ENCODE results near the gene SRRM3.
"Not testable (repeated sequence)": the region's sequence is repeated elsewhere in the genome, so short reads cannot be mapped to it uniquely, and the experiment has no call there.

- TF ChIP-seq, protein P1, sequence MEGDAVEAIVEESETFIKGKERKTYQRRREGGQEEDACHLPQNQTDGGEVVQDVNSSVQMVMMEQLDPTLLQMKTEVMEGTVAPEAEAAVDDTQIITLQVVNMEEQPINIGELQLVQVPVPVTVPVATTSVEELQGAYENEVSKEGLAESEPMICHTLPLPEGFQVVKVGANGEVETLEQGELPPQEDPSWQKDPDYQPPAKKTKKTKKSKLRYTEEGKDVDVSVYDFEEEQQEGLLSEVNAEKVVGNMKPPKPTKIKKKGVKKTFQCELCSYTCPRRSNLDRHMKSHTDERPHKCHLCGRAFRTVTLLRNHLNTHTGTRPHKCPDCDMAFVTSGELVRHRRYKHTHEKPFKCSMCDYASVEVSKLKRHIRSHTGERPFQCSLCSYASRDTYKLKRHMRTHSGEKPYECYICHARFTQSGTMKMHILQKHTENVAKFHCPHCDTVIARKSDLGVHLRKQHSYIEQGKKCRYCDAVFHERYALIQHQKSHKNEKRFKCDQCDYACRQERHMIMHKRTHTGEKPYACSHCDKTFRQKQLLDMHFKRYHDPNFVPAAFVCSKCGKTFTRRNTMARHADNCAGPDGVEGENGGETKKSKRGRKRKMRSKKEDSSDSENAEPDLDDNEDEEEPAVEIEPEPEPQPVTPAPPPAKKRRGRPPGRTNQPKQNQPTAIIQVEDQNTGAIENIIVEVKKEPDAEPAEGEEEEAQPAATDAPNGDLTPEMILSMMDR (IDR thresholded peaks at IDR 0.05; ENCODE audit: insufficient read depth, low read depth, low read length) = not testable (repeated sequence)
- not testable (repeated sequence) for TF ChIP-seq EZH2 (IDR thresholded peaks at IDR 0.05; ENCODE audit: insufficient read depth, low read length)
These were observed 89.2 kb downstream of the SRRM3 start for GRCh38 chr7:76290847-76291350.
